GM21367 (cell line): ENCODE measurements around the gene MARCHF10.

Experiments
- ATAC-seq: cut with Tn5 transposase; IDR thresholded peaks from one replicate; pipeline ENCODE4 v1.9.1; 2021; ENCODE audit not compliant: unreplicated experiment

Gene MARCHF10

GRCh38 chr17:62662855-62663254, 145.3 kb downstream of the MARCHF10 start:
- ATAC-seq: no peak

- ATAC-seq: no peak
Observed at GRCh38 chr17:62661337-62661736, 146.8 kb downstream of the MARCHF10 start.

- ATAC-seq: no peak
Observed at GRCh38 chr17:62660629-62661118, 147.4 kb downstream of the MARCHF10 start.

- no peak for ATAC-seq
Observed at GRCh38 chr17:62658136-62658920, 149.8 kb downstream of the MARCHF10 start.

GRCh38 chr17:62657690-62658089, 150.4 kb downstream of the MARCHF10 start:
- ATAC-seq: no peak

- ATAC-seq: no peak
Observed at GRCh38 chr17:62657145-62657665, 150.9 kb downstream of the MARCHF10 start.

- ATAC-seq: no peak
Observed at GRCh38 chr17:62656446-62656845, 151.7 kb downstream of the MARCHF10 start.

GRCh38 chr17:62655656-62656055, 152.5 kb downstream of the MARCHF10 start:
- no peak for ATAC-seq

GRCh38 chr17:62653826-62654761, 154.0 kb downstream of the MARCHF10 start:
- no peak for ATAC-seq

GRCh38 chr17:62653002-62653825, 154.9 kb downstream of the MARCHF10 start:
- ATAC-seq: peak; percentile 62

GRCh38 chr17:62652251-62653001, 155.7 kb downstream of the MARCHF10 start:
- no peak for ATAC-seq
